IMR-90 (cell line): ENCODE data around the gene GLDC. TPM values are rescaled to one million over a fixed set of nuclear protein-coding genes. Genes with fewer than 3 reads are reported as not detected.

ENCODE experiments used
- ATAC-seq: fragments of 200-7000 bp; cut with Tn5 transposase; 2 replicates; pipeline ENCODE4 v1.9.1; 2020; ENCODE audit warnings: low read depth, mild to moderate bottlenecking, moderate library complexity
- BruUV-seq: library from RNA; stranded (reverse); fragments of 400-500 nt; replicated peaks from 2 replicates; lab custom pipeline; 2021; lab: Mats Ljungman, UMichigan
- CTCF ChIA-PET: fragments of 300-600 bp; formaldehyde crosslinking; extraction: SDS; loops from one replicate; lab custom pipeline; 2021; ENCODE audit warnings: antibody characterized with exemption; lab: Yijun Ruan, JAX
- POLR2A ChIA-PET: fragments of 300-600 bp; sonication (Branson Sonifier 250); formaldehyde crosslinking; loops from one replicate; lab custom pipeline; 2022; ENCODE audit warnings: antibody characterized with exemption; ENCODE audit not compliant: unreplicated experiment; lab: Charles Lee
- DNase-seq: peaks from one replicate; pipeline ENCODE4 v3.0.0; 2013
- H2AFZ ChIP-seq: replicated peaks from 2 replicates; pipeline ENCODE3; 2013; ENCODE audit warnings: low read length, mild to moderate bottlenecking; ENCODE audit not compliant: poor library complexity
- H2AK5ac ChIP-seq: 2 replicates; pipeline ENCODE4 v1.6.1; 2013; ENCODE audit warnings: low read depth, low read length, inconsistent platforms
- H2AK9ac ChIP-seq: replicated peaks from 2 replicates; pipeline ENCODE3; 2013; ENCODE audit warnings: mild to moderate bottlenecking, low read depth, low read length, moderate library complexity; ENCODE audit not compliant: poor library complexity
- H2BK120ac ChIP-seq: 2 replicates; pipeline ENCODE4 v1.6.1; 2013; ENCODE audit warnings: low read depth, low read length, inconsistent platforms
- H2BK15ac ChIP-seq: 3 replicates; pipeline ENCODE4 v1.6.1; 2013; ENCODE audit warnings: low read depth, low read length, inconsistent platforms
- H2BK20ac ChIP-seq: 2 replicates; pipeline ENCODE4 v1.6.1; 2013; ENCODE audit warnings: low read depth, mild to moderate bottlenecking, inconsistent platforms, low read length, moderate library complexity
- H2BK5ac ChIP-seq: 2 replicates; pipeline ENCODE4 v1.6.1; 2013; ENCODE audit warnings: mild to moderate bottlenecking, low read depth, low read length, inconsistent platforms; ENCODE audit not compliant: poor library complexity, severe bottlenecking
- H3K14ac ChIP-seq: replicated peaks from 2 replicates; pipeline ENCODE4 v1.6.1; 2013; ENCODE audit warnings: low read depth, low read length, inconsistent platforms
- H3K18ac ChIP-seq: 2 replicates; pipeline ENCODE4 v1.6.1; 2013; ENCODE audit warnings: low read depth, low read length, control low read depth
- H3K23ac ChIP-seq: 2 replicates; pipeline ENCODE4 v1.6.1; 2013; ENCODE audit warnings: low read depth, low read length, inconsistent platforms
- H3K27ac ChIP-seq: 2 replicates; pipeline ENCODE4 v1.5.1; 2013; ENCODE audit warnings: mild to moderate bottlenecking, control low read depth, low read length; ENCODE audit not compliant: insufficient read depth
- H3K27me3 ChIP-seq: 2 replicates; pipeline ENCODE4 v1.6.1; 2013; ENCODE audit warnings: low read length; ENCODE audit not compliant: control insufficient read depth, insufficient read depth
- H3K36me3 ChIP-seq: 2 replicates; pipeline ENCODE4 v1.6.1; 2013; ENCODE audit warnings: low read length, mixed read lengths; ENCODE audit not compliant: control insufficient read depth, insufficient read depth
- H3K4ac ChIP-seq: 2 replicates; pipeline ENCODE4 v1.6.1; 2013; ENCODE audit warnings: low read depth, low read length, inconsistent platforms
- H3K4me1 ChIP-seq: 2 replicates; pipeline ENCODE4 v1.6.1; 2013; ENCODE audit warnings: low read length, mixed read lengths; ENCODE audit not compliant: control insufficient read depth, insufficient read depth
- H3K4me2 ChIP-seq: 2 replicates; pipeline ENCODE4 v1.6.1; 2013; ENCODE audit warnings: low read depth, mild to moderate bottlenecking, control low read depth, low read length, moderate library complexity
- H3K4me3 ChIP-seq: 2 replicates; pipeline ENCODE4 v1.5.1; 2013; ENCODE audit warnings: low read depth, mild to moderate bottlenecking, control low read depth, low read length, moderate library complexity; ENCODE audit not compliant: insufficient read depth
- H3K56ac ChIP-seq: 2 replicates; pipeline ENCODE4 v1.6.1; 2013; ENCODE audit warnings: low read length, inconsistent platforms; ENCODE audit not compliant: insufficient read depth; ENCODE audit errors: extremely low read depth
- H3K79me1 ChIP-seq, 2 experiments: 2 replicates each; pipeline ENCODE4 v1.6.1; 2013; ENCODE audit warnings: low read length in 2 of 2, inconsistent platforms in 1 of 2, low read depth in 1 of 2
- H3K9ac ChIP-seq: 2 replicates; pipeline ENCODE4 v1.6.1; 2013; ENCODE audit warnings: low read depth, low read length, control low read depth
- H3K9me1 ChIP-seq: 2 replicates; pipeline ENCODE4 v1.6.1; 2013; ENCODE audit warnings: low read length, inconsistent platforms; ENCODE audit not compliant: insufficient read depth
- H3K9me3 ChIP-seq: 2 replicates; pipeline ENCODE4 v1.6.1; 2013; ENCODE audit warnings: low read length; ENCODE audit not compliant: control insufficient read depth, insufficient read depth
- H4K20me1 ChIP-seq: 2 replicates; pipeline ENCODE4 v1.6.1; 2013; ENCODE audit warnings: low read length, inconsistent platforms; ENCODE audit not compliant: insufficient read depth
- H4K5ac ChIP-seq: 2 replicates; pipeline ENCODE4 v1.6.1; 2013; ENCODE audit warnings: mild to moderate bottlenecking, low read depth, low read length, control low read depth
- H4K8ac ChIP-seq, 2 experiments: 2 replicates each; pipeline ENCODE4 v1.6.1; 2013; ENCODE audit warnings: low read depth in 2 of 2, low read length in 2 of 2, control low read depth in 1 of 2, inconsistent platforms in 1 of 2
- H4K91ac ChIP-seq: 2 replicates; pipeline ENCODE4 v1.6.1; 2013; ENCODE audit warnings: low read depth, low read length, inconsistent platforms; ENCODE audit not compliant: insufficient read depth
- BHLHE40 ChIP-seq: fragments of 150-350 bp; IDR thresholded peaks from 2 replicates; pipeline ENCODE4 v1.6.1; 2016; ENCODE audit warnings: mild to moderate bottlenecking, low read depth, low read length
- MAZ ChIP-seq: IDR thresholded peaks from 2 replicates; pipeline ENCODE4 v1.6.1; 2012; ENCODE audit warnings: low read depth, mild to moderate bottlenecking, low read length, improper control_type of control experiment, moderate library complexity, borderline replicate concordance
- RFX5 ChIP-seq: IDR thresholded peaks from 2 replicates; pipeline ENCODE4 v1.8.0; 2012; ENCODE audit warnings: low read depth, mild to moderate bottlenecking, low read length, moderate library complexity
- WGBS, 2 experiments: methylation state at CpG; one replicate each; pipeline versions ENCODE4 v1.1.5 to v1.1.7; 2013; ENCODE audit warnings: missing lambda C conversion rate in 2 of 2; ENCODE audit not compliant: insufficient read length in 1 of 2; ENCODE audit errors: extremely low coverage in 2 of 2; 5-methylcytosine and 5-hydroxymethylcytosine counted together
- dilution Hi-C: fragments of 300-500 bp; cut with HindIII; formaldehyde crosslinking; loops from one replicate; pipeline ENCODE4 v1.14.3; 2018; ENCODE audit warnings: low sequenced_read_pairs; ENCODE audit not compliant: unreplicated experiment
- in situ Hi-C: fragments of 300-500 bp; cut with MboI; formaldehyde crosslinking; loops from 3 replicates; pipeline ENCODE4 v1.14.3; 2019; ENCODE audit warnings: low sequenced_read_pairs, inconsistent platforms, mixed read lengths
- intact Hi-C: fragments of 100-400 bp; cut with micrococcal nuclease; formaldehyde crosslinking; loops from 2 replicates; pipeline ENCODE4 v1.10.0; 2022
- polyA plus RNA-seq, 3 experiments: library from polyadenylated mRNA; depleted of rRNA; stranded (reverse); fragments of >200 nt; gene quantifications; 2 replicates each; pipeline ENCODE4 v1.2.3, GENCODE V29; 2012; ENCODE audit warnings: low replicate concordance in 1 of 3
- total RNA-seq: library from RNA; depleted of rRNA; stranded (reverse); fragments of >200 nt; gene quantifications from 2 replicates; pipeline ENCODE4 v1.2.3, GENCODE V29; 2012

GLDC gene
- total and polyA plus RNA-seq, 2 of the 4 experiments (the other 2 are of a cell fraction): 0.36 to 0.50 TPM

GRCh38 chr9:6549106-6549800, 96.3 kb downstream of the GLDC start:
- Histone ChIP-seq H4K5ac (no peak overlapping the region), H2BK20ac (peak overlapping the region; percentile 3; the same call in 1 of the 2 replicates), H3K36me3 (no peaks in the 10 kb centered on the region), H3K4me1 (peaks cover 9% of the 10 kb centered on the region), H2BK5ac (no peak overlapping the region), H3K23ac (no peak overlapping the region), H3K4ac (no peak overlapping the region), H2AFZ (no peak overlapping the region), H3K79me1 (no peaks in the 10 kb centered on the region), H3K27ac (no peak overlapping the region), H3K4me3 (no peak overlapping the region), H3K14ac (no peak overlapping the region), H4K8ac (no peak overlapping the region), H2AK5ac (no peak overlapping the region; the same call in 1 of the 2 replicates), H3K9me3 (no peaks in the 10 kb centered on the region), H3K27me3 (no peaks in the 10 kb centered on the region), H4K20me1 (peaks cover 7% of the 10 kb centered on the region), H4K91ac (no peak overlapping the region), H2BK120ac (no peak overlapping the region), H2BK15ac (no peak overlapping the region), H3K4me2 (no peak overlapping the region), H3K18ac (no peak overlapping the region), H3K9ac (no peak overlapping the region), H3K9me1 (peaks cover 5% of the 10 kb centered on the region; the same call in 1 of the 2 replicates), H3K56ac (no peak overlapping the region), H2AK9ac (no peak overlapping the region)
- intact Hi-C loops (no loop called here), in situ Hi-C loops (no loop called here), dilution Hi-C loops (no loop called here)
- BruUV-seq: no TSS peak
- CTCF ChIA-PET: no interaction called here
- no peak for TF ChIP-seq MAZ
- TF ChIP-seq RFX5: no peak
- no peak for TF ChIP-seq BHLHE40
- DNase-seq (no peak), ATAC-seq (no peak)
- WGBS, 2 experiments: 40% methylated on average over 1 of the region's 8 CpGs; no CpG with 5 or more reads in 1 of the 2 experiments
- POLR2A ChIA-PET: no interaction called here
